Measurements from ENCODE around the gene RITA1. TPM values are rescaled to one million over a fixed set of nuclear protein-coding genes. Genes with fewer than 3 reads are reported as not detected.

The RITA1 gene
- total and polyA plus RNA-seq, 2 of the 4 experiments (the other 2 are of a cell fraction), result 14.2 to 14.7 TPM

- no peak for TF ChIP-seq CTCF (conservative IDR thresholded peaks at IDR 0.05; ENCODE audit: low read depth, low read length)
Observed at GRCh38 chr12:113158439-113159203, 26.9 kb upstream of the RITA1 start (continued).

GRCh38 chr12:113159937-113160336, 25.6 kb upstream of the RITA1 start:
- no peak overlapping the region for H2AK9ac ChIP-seq (replicated peaks; ENCODE audit: low read depth, low read length, poor library complexity)
- no peak overlapping the region for H3K9ac ChIP-seq (ENCODE audit: low read depth, low read length)
- H3K27me3 ChIP-seq (ENCODE audit: control insufficient read depth, insufficient read depth, low read length), result peaks cover 8% of the 10 kb centered on the region
- no peak overlapping the region for H2BK15ac ChIP-seq (ENCODE audit: low read depth, low read length)
- no peak overlapping the region for H3K4me3 ChIP-seq (ENCODE audit: insufficient read depth, low read depth, low read length)
- H4K5ac ChIP-seq (ENCODE audit: low read depth, low read length), result no peak overlapping the region
- H4K91ac ChIP-seq (ENCODE audit: insufficient read depth, low read depth, low read length), result no peak overlapping the region
- H2AK5ac ChIP-seq (ENCODE audit: low read depth, low read length), result no peak overlapping the region
- no peaks in the 10 kb centered on the region for H3K9me3 ChIP-seq (ENCODE audit: control insufficient read depth, insufficient read depth, low read length)
- CTCF ChIA-PET, result interaction anchor here (0.5 kb wide), 1 partner anchor 12 kb away, joined by 3 read pairs; no protein-coding TSS in a partner anchor
- H3K18ac ChIP-seq (ENCODE audit: low read depth, low read length), result no peak overlapping the region
- intact Hi-C loops (cut with micrococcal nuclease) (no loop called here), in situ Hi-C loops (cut with MboI; ENCODE audit: low sequenced_read_pairs) (no loop called here), dilution Hi-C loops (cut with HindIII; ENCODE audit: low sequenced_read_pairs, unreplicated experiment) (no loop called here)
- peaks cover 4% of the 10 kb centered on the region; the same call in 1 of the 2 replicates for H3K9me1 ChIP-seq (ENCODE audit: insufficient read depth, low read length)
- ATAC-seq (ENCODE audit: low read depth), result no peak
- no peak overlapping the region for H3K4ac ChIP-seq (ENCODE audit: low read depth, low read length)
- no peak overlapping the region for H2AFZ ChIP-seq (replicated peaks; ENCODE audit: low read length, poor library complexity)
- H2BK120ac ChIP-seq (ENCODE audit: low read depth, low read length), result no peak overlapping the region
- BruUV-seq (replicated peaks), result no TSS peak
- no peak overlapping the region for H3K23ac ChIP-seq (ENCODE audit: low read depth, low read length)
- no peak overlapping the region for H3K27ac ChIP-seq (ENCODE audit: insufficient read depth, low read length)
- POLR2A ChIA-PET (ENCODE audit: unreplicated experiment), result no interaction called here
- H2BK20ac ChIP-seq (ENCODE audit: low read depth, low read length), result no peak overlapping the region
- H3K14ac ChIP-seq (replicated peaks; ENCODE audit: low read depth, low read length), result no peak overlapping the region
- DNase-seq, result no peak
- no peak overlapping the region for H4K8ac ChIP-seq (ENCODE audit: low read depth in 2 of 2, low read length in 2 of 2)
- H3K4me2 ChIP-seq (ENCODE audit: low read depth, low read length), result no peak overlapping the region
- no peak overlapping the region for H3K56ac ChIP-seq (ENCODE audit: extremely low read depth, insufficient read depth, low read length)
- H3K4me1 ChIP-seq (ENCODE audit: control insufficient read depth, insufficient read depth, low read length), result peaks cover 8% of the 10 kb centered on the region
- H2BK5ac ChIP-seq (ENCODE audit: low read depth, low read length, poor library complexity, severe bottlenecking), result no peak overlapping the region
- peaks cover 39% of the 10 kb centered on the region for H3K36me3 ChIP-seq (ENCODE audit: control insufficient read depth, insufficient read depth, low read length)
- WGBS, 2 experiments (ENCODE audit: extremely low coverage in 2 of 2, insufficient read length in 1 of 2), result no CpG with 5 or more reads among the region's 7 CpGs
- peaks cover 3% of the 10 kb centered on the region; the same call in 1 of the 2 replicates for H4K20me1 ChIP-seq (ENCODE audit: insufficient read depth, low read length)
- H3K79me1 ChIP-seq (ENCODE audit: low read depth in 1 of 2, low read length in 2 of 2), result no peaks in the 10 kb centered on the region
- TF ChIP-seq CTCF (conservative IDR thresholded peaks at IDR 0.05; ENCODE audit: low read depth, low read length), result no peak
- TF ChIP-seq NFE2L2 (IDR thresholded peaks at IDR 0.05; ENCODE audit: low read depth, low read length), result no peak
- no peak for TF ChIP-seq POLR2A (IDR thresholded peaks at IDR 0.05; ENCODE audit: low read depth, low read length)
- no peak for TF ChIP-seq MAZ (IDR thresholded peaks at IDR 0.05; ENCODE audit: borderline replicate concordance, low read depth, low read length)
- no peak for TF ChIP-seq RCOR1 (IDR thresholded peaks at IDR 0.05; ENCODE audit: insufficient replicate concordance, low read length)
- TF ChIP-seq USF2 (IDR thresholded peaks at IDR 0.05; ENCODE audit: low read depth, low read length), result no peak
- no peak for TF ChIP-seq SMC3 (IDR thresholded peaks at IDR 0.05; ENCODE audit: low read depth, low read length)
- no peak for TF ChIP-seq MXI1 (IDR thresholded peaks at IDR 0.05; ENCODE audit: borderline replicate concordance, low read depth, low read length)
- no peak for TF ChIP-seq MAFK (IDR thresholded peaks at IDR 0.05; ENCODE audit: low read depth, low read length)
- TF ChIP-seq FOS (IDR thresholded peaks at IDR 0.05; ENCODE audit: low read depth, low read length), result no peak
- no peak for TF ChIP-seq BHLHE40 (IDR thresholded peaks at IDR 0.05; ENCODE audit: low read depth, low read length)

Data from IMR-90 (cell line).